ENCODE measurements around the gene VMO1.

The VMO1 gene

DNA sequence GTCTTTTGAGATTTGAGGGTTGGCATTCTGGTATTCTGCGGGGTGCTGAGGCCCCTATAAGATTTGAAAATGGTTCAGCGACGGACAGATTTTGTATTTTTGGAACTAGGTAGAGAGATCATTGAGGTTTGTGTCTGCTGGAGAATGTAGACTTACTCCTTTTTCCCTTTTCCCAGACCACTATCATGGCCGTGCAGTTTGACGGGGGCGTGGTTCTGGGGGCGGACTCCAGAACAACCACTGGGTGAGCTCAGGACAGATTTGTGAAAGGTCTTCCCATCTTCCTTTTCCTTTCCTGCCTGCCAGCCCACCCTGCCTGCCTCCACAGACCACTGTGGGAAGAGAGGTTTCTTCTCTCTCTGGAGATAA is 10.4 kb upstream of the VMO1 start:
- no peak for DNase-seq

DNA sequence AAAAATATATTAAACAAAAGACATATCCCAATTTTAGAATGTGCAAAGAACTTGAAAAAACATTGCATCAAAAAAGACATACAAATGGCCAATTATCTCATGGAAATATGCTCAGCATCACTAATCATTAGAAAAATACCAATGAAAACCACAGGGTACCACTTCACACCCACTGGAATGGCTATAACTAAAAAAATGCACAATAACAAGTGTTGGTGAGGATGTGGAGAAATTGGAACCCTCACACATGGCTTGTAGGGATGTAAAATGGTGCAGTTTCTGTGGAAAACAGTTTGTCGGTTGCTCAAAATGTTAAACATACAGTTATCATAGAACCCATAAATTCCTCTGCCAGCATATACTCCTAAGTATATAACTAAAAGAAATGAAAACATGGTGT is 9.0 kb upstream of the VMO1 start:
- no peak for DNase-seq

DNA sequence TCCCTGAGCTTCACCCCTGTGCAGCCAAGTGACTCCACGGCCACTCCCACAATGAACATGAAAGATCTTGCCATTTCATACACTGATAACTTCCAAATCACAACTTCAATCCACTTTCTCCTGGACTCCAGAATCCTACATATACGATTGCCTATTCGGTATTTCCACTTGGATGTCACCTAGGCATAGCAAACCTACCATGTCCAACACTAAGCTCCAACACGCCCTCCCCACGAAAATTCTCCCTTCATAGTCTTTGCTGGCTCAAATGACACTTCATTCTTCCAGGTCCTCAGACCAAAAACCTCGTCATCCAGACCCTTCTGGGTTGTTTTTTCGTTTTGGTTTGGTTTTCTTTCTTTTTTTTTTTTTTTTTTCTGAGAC is 4.5 kb upstream of the VMO1 start:
- DNase-seq: no peak

DNA sequence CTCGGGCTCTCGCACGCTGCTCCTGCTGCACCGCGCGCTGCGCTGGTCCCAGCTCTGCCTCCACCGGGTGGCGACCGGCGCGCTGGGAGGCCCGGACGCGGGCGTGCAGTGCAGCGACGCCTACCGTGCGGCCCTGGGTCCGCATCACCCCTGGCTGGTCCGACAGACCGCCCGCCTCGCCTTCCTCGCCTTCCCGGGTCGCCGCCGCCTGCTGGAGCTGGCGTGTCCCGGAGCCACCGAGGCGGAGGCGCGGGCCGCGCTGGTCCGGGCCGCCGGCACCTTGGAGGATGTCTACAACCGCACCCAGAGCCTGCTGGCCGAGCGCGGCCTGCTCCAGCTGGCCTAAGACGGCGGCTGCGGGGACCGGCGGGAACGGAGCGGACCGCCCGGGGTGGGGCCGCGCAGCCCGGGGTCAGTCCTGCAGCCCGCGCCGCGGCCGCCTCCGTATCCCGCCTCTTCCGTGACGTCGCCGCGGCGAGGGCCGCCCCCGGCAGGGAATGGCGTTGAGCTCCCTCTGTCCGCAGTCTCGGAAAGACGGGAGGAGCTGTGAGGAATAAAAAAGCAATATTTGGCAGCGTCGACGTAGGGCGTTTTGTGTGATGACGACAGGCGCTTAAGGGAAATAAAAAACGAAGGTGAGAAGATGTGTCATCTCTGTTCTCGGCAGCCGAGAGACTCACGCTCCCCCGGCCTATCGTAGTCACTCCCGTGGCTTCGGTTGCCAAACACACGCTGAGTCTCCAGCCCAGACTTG is 4.0 kb upstream of the VMO1 start:
- peak; percentile 28 to 68 (median 50) for DNase-seq

DNA sequence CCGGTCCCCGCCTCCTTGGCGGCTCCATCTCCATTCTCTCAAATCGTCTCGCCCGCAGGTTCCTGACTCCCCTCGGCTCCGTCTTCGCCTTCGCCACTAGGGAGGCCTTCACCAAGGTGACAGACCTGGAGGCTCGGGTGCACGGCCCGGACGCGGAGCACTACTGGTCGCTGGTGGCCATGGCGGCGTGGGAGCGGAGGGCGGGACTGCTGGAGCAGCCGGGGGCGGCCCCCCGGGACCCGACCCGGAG is 3.5 kb upstream of the VMO1 start:
- DNase-seq: peak in 1 of 4 experiments; percentile 39

DNA sequence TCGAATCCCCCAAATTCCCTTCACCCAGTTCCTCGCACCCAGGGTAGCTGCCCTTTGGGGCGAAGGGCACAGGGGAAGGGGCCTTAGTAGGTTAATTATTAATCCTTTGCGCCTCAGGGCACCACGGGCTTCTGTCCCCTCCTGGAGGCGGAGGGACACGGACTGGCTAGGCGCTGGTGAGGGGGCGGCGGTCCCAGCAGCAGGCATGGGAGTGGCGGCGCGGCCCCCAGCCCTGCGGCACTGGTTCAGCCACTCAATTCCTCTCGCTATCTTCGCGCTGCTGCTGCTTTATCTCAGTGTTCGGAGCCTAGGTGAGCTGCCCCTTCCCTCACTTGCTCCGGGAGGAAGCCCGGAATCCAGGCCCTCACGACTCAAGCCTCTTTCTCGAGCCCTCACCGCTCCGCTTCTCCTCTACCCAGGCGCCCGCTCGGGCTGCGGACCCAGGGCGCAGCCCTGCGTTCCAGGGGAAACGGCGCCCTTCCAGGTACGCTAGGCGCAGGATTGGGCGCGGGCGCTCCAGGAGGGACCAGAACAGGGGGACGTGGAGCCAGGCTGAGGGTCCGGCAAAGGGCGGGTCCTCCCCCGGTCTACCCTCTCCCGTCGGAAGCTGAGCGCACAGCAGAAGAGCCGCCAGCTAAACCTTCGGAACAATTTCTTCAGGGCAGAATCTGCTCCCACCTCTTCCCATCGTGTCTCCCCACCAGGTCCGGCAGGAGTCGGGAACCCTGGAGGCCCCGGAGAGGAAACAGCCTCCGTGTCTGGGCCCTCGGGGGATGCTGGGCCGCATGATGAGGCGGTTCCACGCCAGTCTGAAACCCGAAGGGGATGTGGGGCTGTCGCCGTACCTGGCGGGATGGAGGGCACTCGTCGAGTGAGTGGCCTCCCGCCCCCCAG is 2.9 kb upstream of the VMO1 start, which contains the start of gene GLTPD2:
Gene GLTPD2, plus strand, starts transcription at position 158 of the 894 bp plus-strand sequence. Its CDS starts 48 bp downstream, at position 206.
- DNase-seq: no peak

DNA sequence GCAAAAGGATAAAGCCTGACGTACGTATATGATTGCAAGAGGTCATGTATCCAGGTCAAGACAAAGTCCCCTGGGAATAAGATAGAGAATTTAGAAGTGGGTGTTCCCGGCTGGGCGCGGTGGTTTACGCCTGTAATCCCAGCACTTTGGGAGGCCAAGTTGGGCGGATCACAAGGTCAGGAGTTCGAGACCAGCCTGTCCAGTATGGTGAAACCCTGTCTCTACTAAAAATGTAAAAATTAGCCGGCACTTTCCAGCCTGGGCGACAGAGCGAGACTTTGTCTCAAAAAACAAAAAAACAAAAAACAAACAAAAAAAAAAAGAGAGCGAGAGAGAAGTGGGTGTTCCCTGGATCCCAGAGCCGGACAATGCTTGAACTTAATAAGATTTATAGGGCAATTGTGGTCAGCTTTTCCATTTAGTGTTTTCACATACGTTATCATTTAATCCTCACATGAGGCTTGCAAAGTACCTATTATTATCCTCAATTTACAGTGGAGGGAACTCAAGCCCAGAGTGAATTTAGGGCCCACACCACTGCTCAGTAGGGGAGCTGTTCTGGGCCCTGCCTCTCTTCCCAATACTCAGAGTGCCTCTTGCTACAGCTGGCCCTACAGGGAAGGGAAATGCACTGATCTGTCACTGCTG is 2.1 kb upstream of the VMO1 start:
- DNase-seq: no peak

DNA sequence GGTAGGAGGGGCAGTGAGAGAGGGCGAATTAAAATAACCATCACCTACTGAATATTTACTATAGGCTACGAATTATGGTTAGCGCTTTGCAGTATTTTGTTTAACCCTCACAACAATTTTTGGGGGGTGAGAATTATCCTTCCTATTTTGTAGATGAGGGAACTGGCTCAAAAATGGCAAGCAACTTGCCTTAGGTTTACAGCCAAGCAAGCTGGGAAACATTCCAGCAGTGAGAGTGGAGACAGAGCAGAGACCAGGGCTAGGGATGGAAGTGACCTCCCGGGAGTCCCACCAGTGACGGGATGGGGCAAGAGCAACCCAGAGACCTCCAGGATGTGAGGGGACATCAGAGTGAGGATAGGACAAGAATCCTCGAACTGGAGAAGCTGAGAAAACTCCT is 352 bp upstream of the VMO1 start:
- DNase-seq: no peak

DNA sequence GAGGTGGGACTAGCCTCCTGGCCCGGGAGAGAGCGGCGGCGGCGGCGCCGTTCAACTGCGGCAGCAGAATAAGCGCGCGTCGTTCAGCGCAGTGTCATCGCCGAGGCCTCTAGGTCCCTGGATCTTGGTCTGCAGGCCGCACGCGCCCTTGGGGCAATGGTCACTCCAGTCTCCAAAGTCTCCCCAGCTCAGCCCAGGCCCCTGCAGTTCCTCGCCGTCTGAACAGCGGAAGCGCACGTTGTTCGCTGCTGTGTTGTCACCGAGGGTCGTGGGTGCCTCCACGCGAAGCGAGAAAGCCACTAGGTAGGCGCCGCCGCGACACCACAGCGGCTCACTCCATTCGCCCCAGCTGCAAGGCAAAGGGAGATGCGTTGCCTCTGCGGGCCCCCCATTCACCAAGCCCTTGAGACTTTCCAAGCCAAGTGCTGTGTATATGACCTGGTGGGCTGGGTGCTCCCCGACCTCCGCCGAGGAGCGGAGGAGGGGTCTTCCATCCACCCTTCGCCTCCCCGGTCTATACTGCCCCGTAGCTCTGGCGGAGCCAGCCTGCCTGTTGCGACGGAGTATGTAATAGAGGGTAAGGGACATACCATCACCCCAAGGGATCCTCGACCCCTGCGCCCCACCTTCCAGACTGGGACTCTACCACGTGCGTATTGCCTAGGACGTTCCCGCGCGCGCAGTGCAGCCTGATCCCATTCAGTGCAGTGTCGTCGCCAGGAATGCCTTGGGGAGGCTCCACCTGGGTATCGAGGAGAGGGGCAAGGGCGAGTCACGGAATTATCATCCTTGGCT is 656 bp downstream of the VMO1 start:
- no peak for DNase-seq

DNA sequence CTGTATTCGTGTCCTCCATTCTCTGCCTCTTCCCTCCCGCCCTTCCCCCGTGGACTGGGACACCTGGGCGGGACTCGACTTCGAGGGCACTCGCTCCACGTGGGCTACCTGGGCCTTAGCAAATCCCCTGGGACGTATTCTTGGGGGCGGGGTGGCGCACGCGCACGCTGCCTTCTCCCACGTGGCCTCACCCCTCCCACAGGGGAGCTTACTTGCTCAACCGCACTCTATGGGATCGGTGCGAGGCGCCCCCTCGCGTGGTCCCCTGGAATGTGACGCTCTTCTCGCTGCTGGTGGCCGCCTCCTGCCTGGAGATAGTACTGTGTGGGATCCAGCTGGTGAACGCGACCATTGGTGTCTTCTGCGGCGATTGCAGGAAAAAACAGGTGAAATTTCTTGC is 3.5 kb downstream of the VMO1 start:
- DNase-seq: no peak

DNA sequence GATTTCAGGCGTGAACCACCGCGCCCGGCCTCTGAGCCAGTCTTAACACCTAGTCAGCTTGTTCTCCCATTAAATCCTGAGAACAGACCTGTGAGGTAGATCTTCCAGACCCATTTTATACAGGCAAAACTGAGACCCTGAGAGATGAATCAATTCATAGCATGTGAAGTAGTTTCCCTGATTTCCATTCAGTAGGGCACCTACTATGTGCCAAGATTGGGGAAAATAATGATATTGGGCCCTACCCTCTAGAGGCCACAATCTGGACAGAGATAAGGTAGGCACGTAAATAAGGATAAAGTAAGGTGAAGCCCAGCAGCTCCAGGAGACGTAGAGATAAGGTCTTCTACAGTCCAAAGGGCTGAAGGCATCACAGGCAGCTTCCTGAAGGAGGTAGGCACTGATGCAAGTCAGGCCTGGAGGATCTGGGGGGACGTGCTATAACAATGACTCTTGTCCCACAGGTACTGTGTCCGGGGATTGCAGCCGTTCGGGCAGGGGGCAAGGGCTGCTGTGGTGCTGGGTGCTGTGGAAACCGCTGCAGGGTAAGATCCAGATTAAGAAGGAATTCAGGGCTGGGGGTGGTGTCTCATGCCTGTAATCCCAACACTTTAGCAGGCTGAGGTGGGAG is 5.7 kb downstream of the VMO1 start:
- no peak for DNase-seq

DNA sequence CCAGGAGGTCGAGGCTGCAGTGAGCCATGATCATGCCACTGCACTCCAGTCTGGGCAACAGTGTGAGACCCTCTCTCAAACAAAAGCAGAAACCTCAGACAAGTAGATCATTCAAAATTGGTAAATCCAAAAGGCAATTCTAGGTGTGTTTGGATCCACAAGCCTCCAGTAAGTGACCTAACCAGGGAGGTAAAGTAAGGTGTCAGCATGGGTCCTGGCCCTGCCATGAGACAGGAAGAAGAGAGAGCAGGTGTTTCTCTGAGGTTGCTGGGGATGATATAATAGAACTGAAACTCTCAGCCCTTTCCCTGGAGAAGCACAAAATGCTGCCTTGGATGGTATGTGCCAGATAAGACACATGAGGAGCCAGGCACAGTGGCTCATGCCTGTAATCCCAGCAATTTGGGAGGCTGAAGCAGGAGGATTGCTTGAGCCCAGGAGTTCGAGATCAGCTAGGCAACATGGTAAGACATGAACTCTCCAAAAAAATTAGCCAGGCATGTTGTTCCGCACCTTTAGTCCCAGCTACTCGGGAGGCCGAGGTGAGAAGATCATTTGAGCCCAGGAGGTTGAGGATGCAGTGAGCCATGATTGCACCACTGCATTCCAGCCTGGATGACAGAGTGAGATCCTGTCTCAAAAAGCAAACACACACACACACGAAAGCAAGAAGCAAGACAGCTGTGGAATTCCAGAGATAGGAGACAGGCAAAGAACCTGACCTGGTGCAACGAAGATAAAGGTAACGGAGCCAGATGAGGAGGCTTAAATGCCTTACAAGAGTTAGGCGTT is 8.0 kb downstream of the VMO1 start:
- DNase-seq: no peak

DNA sequence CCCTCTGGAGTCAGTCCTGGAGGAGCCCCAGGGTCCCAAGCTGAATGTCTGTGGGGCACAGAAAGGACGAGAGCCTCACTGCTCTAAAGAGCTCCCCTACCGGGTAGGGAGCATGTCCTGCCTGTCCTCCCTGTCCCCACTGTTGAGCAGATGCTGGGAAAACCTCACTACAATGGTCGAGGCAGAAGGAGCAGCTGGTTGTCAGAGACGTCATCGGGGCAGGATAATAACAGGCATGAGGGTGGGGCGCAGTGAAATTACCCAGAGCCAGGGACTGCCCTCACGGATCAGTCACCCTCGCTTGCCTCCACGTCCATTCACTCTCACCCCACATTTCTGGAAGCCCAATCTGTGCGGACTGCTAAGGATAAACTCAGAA is 13.9 kb downstream of the VMO1 start:
- no peak for DNase-seq

DNA sequence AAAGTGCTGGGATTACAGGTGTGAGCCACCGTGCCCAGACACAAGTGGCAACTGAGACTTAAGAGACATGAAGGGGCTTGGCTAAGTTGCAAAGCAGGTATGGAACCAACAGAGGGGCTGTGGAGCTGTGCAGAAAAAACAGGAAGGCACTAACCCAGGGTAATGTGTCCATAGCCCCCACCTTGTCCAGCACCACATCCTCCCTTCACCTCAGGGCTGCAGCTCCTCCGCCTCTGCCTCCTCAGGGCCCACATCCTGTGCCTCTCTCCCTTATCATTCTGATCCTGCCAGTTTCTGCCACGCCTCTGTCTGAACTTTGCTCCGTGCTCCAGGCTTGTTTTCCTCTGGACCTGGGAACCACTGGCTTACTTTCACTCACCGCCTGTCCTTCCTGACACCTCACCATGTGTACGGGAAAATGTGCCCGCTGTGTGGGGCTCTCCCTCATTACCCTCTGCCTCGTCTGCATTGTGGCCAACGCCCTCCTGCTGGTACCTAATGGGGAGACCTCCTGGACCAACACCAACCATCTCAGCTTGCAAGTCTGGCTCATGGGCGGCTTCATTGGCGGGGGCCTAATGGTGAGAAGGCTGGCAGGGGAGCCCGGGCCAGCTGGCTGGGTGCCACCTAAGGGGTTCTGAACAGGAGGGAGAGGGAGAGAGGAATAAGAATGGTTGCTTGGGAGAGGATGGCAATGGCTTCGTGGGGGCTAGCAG is 14.5 kb downstream of the VMO1 start, which contains the start of gene TM4SF5:
Gene TM4SF5, plus strand, starts transcription at position 368 of the 716 bp plus-strand sequence. Its CDS starts 37 bp downstream, at position 405.
- DNase-seq: no peak

DNA sequence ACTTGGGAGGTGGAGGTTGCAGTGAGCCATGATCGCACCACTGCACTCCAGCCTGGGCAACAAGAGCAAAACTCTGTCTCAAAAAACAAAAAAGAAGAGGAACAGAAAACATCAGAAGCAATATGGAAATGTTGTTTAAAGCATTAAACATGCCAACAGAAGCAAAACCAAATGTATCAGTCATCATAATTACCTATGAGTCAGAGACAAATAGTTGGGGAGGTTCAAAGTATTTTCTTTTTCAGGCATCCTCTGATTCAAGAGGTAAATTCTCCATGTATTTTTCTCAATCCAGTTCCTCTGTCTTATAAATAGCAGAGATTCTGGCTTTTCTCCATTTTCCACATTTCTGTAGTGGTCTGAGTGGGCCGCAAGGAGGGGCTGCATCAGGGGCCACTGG is 16.5 kb downstream of the VMO1 start:
- no peak for DNase-seq

DNA sequence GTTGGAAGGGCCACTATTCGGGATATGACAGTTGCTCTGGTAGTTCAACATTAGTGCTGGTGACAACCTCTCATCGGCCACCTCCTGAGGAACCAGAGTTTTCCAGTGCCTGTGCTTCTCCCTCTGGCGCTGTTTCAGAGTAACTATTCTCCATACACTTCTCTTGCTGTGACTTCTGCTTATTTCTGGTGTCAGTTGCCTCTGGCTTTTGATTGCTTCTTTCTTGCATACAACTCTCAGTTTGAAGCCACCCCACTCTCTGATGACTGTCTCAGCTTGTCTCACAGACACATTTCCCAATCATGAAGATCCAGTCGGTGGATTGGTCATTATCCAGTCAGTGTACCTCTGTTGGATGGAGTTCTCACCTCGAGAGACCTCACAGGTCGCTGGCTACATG is 17.9 kb downstream of the VMO1 start:
- no peak for DNase-seq

DNA sequence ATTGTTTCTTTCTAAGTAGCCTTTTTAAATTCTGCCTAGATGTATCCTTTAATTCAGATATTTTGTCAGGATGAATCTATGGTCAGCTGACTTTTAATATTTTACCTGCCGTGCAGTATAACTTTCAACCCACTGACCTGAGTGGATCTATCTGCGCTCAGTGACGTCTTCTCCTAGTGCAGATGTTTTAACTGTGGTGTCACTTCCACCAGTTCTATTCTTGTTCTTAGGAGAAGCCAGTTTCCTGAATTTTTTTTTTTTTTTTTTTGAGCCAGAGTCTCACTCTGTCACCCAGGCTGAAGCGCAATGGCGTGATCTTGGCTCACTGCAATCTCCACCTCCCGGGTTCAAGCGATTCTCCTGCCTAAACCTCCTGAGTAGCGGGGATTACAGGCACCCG is 19.4 kb downstream of the VMO1 start:
- no peak for DNase-seq

DNA sequence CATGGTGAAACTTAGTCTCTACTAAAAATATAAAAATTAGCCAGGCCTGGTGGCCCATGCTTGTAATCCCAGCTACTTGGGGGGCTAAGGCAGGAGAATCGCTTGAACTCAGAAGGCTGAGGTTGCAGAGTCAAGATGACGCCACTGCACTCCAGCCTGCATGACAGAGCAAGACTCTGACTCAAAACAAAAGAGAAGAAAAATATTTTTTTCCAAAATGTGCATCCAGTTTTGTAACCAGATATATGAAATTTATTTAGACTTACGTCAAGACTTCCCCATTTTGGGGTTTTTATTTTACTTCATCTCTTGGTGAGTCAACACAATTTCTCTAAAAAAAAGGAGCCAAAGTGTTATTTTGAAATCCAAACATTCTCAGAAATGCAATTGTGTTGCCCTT is 20.0 kb downstream of the VMO1 start:
- DNase-seq: no peak

DNA sequence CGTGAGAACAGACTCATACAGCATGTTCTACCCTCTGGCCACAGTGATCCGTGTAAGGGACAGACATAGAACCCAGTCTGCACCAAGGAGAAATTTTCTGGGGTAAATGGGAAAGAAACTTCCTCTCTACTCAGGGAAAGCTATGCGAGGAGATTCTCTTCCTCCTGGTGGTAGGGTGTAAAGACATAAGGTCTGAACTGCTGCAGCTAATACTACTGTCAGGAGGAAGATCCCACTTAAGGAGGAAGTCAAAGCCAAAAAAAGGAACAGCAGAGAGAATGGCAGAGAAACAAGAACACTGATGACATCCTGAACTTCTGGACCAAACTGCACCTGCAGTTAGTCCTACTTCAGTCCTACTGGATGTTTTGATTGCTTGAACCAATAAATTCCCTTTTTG is 21.6 kb downstream of the VMO1 start:
- DNase-seq: no peak

DNA sequence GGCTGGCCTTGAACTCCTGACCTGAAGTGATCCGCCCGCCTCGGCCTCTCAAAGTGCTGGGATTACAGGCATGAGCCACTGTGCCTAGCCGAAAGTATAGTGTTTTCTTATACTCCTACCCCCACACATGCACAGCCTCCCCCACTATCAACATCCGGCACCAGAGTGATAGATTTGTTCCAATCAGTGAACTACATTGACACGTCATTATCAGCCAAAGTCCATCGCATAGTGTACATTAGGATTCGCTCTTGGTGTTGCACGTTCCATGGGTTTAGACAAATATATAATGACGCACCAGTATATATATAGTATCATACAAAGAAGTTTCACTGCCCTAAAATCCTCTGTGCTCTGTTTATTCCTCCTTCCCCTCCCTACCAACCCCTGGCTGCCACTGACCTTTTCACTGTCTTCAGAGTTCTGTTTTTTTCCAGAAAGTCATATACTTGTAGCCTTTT is 26.4 kb downstream of the VMO1 start:
- DNase-seq: no peak

DNA sequence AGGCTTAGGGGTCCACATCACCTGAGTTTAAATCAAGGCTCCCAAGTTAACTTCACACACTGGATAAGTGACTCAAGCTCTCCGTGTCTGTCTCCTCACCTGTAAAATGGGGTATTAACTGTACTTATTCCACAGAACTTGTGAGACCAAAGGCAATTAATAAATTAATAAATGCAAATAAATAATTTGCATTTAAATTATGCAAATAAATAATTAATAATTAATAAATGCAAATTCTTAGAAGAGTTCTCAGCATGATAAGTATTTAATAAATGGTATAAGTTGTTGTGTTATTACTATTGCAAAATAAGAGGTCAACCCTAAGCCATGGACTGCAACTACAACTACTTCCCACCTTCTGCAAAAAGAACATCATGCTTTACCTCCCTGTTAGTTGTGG is 32.8 kb downstream of the VMO1 start:
- no peak for DNase-seq

Data from activated naive CD4-positive, alpha-beta T cell (primary cell).